GM19463 (cell line): Measurements from ENCODE around the gene LIPE.
A peak's percentile ranks its signal among the peaks of the same experiment; 100 is the strongest.

Experiments
- ATAC-seq: cut with Tn5 transposase; IDR thresholded peaks from one replicate; pipeline ENCODE4 v1.9.1; 2021; ENCODE audit warnings: mild to moderate bottlenecking, moderate library complexity; ENCODE audit not compliant: unreplicated experiment

Gene LIPE

GRCh38 chr19:42445948-42446347 lies 18.8 kb upstream of the LIPE start:
- no peak for ATAC-seq

GRCh38 chr19:42443944-42444398 lies 16.8 kb upstream of the LIPE start:
- no peak for ATAC-seq

- no peak for ATAC-seq
These were observed 15.6 kb upstream of the LIPE start, which contains the start of gene CXCL17 for GRCh38 chr19:42442833-42443232. Gene CXCL17 (minus strand): TSS chr19:42442946. CDS start chr19:42442832, 114 bp downstream.

- ATAC-seq: no peak
These were observed 13.9 kb upstream of the LIPE start for GRCh38 chr19:42441049-42441445.

GRCh38 chr19:42440357-42441048 lies 13.3 kb upstream of the LIPE start:
- no peak for ATAC-seq

GRCh38 chr19:42436006-42436405 lies 8.8 kb upstream of the LIPE start:
- no peak for ATAC-seq

- ATAC-seq: no peak
These were observed 8.1 kb upstream of the LIPE start for GRCh38 chr19:42435316-42435715.

- no peak for ATAC-seq
These were observed 6.5 kb upstream of the LIPE start for GRCh38 chr19:42433503-42434260.

GRCh38 chr19:42431486-42431885 lies 4.3 kb upstream of the LIPE start:
- ATAC-seq: no peak

- no peak for ATAC-seq
These were observed 1.5 kb upstream of the LIPE start for GRCh38 chr19:42428676-42429075.

GRCh38 chr19:42426643-42427042 lies 545 bp downstream of the LIPE start:
- ATAC-seq: no peak

- no peak for ATAC-seq
These were observed 2.5 kb downstream of the LIPE start for GRCh38 chr19:42424712-42425131.

GRCh38 chr19:42424345-42424707 lies 2.9 kb downstream of the LIPE start:
- no peak for ATAC-seq

GRCh38 chr19:42423462-42424344 lies 3.5 kb downstream of the LIPE start:
- ATAC-seq: peak; percentile 83

- ATAC-seq: peak; percentile 28
These were observed 4.2 kb downstream of the LIPE start for GRCh38 chr19:42422901-42423461.

- ATAC-seq: no peak
These were observed 4.9 kb downstream of the LIPE start for GRCh38 chr19:42422092-42422900.

GRCh38 chr19:42421591-42422031 lies 5.6 kb downstream of the LIPE start:
- no peak for ATAC-seq

- no peak for ATAC-seq
These were observed 6.1 kb downstream of the LIPE start for GRCh38 chr19:42421101-42421500.

- peak; percentile 34 for ATAC-seq
These were observed 7.1 kb downstream of the LIPE start for GRCh38 chr19:42420055-42420544.

- no peak for ATAC-seq
These were observed 7.9 kb downstream of the LIPE start for GRCh38 chr19:42419309-42419708.
